HFFc6 (cell line): ENCODE measurements around the gene NUDT3. TPM values are rescaled to one million over a fixed set of nuclear protein-coding genes. Genes with fewer than 3 reads are reported as not detected.
"Not testable (repeated sequence)": the region's sequence is repeated elsewhere in the genome, so short reads cannot be mapped to it uniquely, and the experiment has no call there.

Source experiments
- DNase-seq: peaks from one replicate; pipeline ENCODE4 v3.0.0-alpha.2; 2018
- H3K27ac Mint-ChIP-seq: 2 replicates; pipeline ENCODE4 v1.8.0; 2020; ENCODE audit warnings: mild to moderate bottlenecking, mixed read lengths
- H3K27me3 Mint-ChIP-seq: 2 replicates; pipeline ENCODE4 v1.8.0; 2021; ENCODE audit warnings: mild to moderate bottlenecking, moderate library complexity, mixed read lengths; ENCODE audit not compliant: insufficient read depth
- H3K36me3 Mint-ChIP-seq: 2 replicates; pipeline ENCODE4 v1.8.0; 2021; ENCODE audit warnings: low read depth, mixed read lengths
- H3K4me1 Mint-ChIP-seq: 2 replicates; pipeline ENCODE4 v1.8.0; 2020; ENCODE audit warnings: low read depth, mixed read lengths
- H3K4me3 Mint-ChIP-seq: 2 replicates; pipeline ENCODE4 v1.8.0; 2020; ENCODE audit warnings: mild to moderate bottlenecking, moderate library complexity, mixed read lengths
- H3K9me3 Mint-ChIP-seq: 2 replicates; pipeline ENCODE4 v1.8.0; 2020; ENCODE audit warnings: mild to moderate bottlenecking, mixed read lengths
- total RNA-seq, 6 experiments: library from RNA; stranded (reverse); fragmentation: NEBNext Ultra II Directional; extraction: Animal tissue kit (Norgen Biotek cat#: 25700); gene quantifications; 2 replicates in 1 of 6; 3 replicates in 5 of 6; pipeline ENCODE4 v1.2.3, GENCODE V29; 2021
- TF ChIP-seq, protein P1 (sequence below): fragments of 200-600 bp; sonication (generic); IDR thresholded peaks from 2 replicates; pipeline ENCODE4 v1.5.0; 2021; ENCODE audit warnings: antibody characterized with exemption, mild to moderate bottlenecking

Gene NUDT3
- total RNA-seq, 6 experiments from 2014 or later, result 11.3 to 18.9 (median 16.6) TPM

DNA sequence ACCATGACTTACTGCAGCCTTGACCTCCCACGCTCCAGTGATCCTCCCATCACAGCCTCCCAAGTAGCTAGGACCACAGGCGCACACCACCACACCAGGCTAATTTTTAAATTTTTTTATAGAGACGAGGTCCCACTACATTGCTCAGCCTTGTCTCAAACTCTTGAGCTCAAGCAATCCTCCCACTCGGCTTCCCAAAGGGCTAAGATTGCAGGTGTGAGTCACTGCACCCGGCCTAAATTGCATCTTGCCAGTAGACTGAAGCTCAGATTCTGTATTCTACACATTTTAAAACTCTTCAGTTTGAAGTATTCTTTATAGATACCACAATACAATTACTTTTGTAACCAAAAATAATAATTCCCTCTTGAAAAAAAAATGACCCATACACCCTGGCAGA, 11.4 kb downstream of the NUDT3 start:
- Mint-ChIP-seq H3K9me3 (no peaks in the 10 kb centered on the region), H3K4me3 (no peak overlapping the region), H3K27me3 (no peaks in the 10 kb centered on the region; the same call in 1 of the 2 replicates), H3K4me1 (peaks cover 44% of the 10 kb centered on the region), H3K27ac (no peak overlapping the region; the same call in none of the 2 replicates), H3K36me3 (peaks cover 9% of the 10 kb centered on the region; the same call in 1 of the 2 replicates)
- no peak for DNase-seq
- TF ChIP-seq, protein P1, sequence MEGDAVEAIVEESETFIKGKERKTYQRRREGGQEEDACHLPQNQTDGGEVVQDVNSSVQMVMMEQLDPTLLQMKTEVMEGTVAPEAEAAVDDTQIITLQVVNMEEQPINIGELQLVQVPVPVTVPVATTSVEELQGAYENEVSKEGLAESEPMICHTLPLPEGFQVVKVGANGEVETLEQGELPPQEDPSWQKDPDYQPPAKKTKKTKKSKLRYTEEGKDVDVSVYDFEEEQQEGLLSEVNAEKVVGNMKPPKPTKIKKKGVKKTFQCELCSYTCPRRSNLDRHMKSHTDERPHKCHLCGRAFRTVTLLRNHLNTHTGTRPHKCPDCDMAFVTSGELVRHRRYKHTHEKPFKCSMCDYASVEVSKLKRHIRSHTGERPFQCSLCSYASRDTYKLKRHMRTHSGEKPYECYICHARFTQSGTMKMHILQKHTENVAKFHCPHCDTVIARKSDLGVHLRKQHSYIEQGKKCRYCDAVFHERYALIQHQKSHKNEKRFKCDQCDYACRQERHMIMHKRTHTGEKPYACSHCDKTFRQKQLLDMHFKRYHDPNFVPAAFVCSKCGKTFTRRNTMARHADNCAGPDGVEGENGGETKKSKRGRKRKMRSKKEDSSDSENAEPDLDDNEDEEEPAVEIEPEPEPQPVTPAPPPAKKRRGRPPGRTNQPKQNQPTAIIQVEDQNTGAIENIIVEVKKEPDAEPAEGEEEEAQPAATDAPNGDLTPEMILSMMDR, result no peak

DNA sequence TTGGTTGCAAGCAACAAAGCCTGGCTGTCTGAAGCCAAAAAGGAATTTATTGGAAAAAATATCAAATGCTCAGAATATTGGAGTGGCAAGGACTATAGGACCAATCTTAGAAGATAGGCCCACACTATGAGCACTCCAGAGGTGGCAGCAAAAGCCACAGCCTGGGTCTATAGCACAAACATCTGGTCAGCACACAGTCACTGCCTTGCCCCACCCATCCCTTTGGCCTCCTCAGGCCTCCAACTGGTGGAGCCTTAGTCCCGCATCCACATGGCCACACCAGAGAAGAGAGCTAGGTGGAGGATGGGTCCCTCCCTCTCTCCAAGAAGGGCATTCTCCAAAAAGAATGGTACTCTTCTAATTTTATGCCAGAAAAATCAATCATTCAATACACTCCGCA, 14.0 kb downstream of the NUDT3 start:
- no peaks in the 10 kb centered on the region; the same call in 1 of the 2 replicates for H3K27me3 Mint-ChIP-seq
- TF ChIP-seq, protein P1, result no peak
- no peaks in the 10 kb centered on the region for H3K9me3 Mint-ChIP-seq
- H3K4me3 Mint-ChIP-seq, result no peak overlapping the region
- H3K4me1 Mint-ChIP-seq, result peaks cover 30% of the 10 kb centered on the region
- DNase-seq, result no peak
- H3K36me3 Mint-ChIP-seq, result peaks cover 9% of the 10 kb centered on the region; the same call in 1 of the 2 replicates
- no peak overlapping the region for H3K27ac Mint-ChIP-seq

DNA sequence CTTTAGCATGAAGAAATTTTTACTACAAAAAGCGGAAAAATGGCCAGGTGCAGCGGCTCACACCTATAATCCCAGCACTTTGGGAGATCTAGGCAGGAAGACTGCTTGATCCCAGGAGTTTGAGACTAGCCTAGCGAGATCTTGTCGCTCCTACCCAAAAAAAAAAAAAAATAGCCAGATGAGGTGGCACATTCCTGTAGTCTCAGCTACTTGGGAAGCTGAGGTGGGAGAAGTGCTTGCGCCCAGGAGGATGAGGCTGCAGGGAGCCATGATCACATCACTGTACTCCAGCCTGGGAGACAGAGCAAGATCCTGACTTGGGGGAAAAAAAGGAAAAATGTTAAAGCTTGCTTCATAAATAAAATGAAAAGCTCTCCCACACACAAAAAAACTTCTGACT, 14.5 kb downstream of the NUDT3 start:
- Mint-ChIP-seq H3K27ac (no peak overlapping the region; the same call in 1 of the 2 replicates), H3K36me3 (peaks cover 9% of the 10 kb centered on the region; the same call in 1 of the 2 replicates), H3K4me1 (peaks cover 25% of the 10 kb centered on the region), H3K4me3 (no peak overlapping the region), H3K27me3 (no peaks in the 10 kb centered on the region; the same call in 1 of the 2 replicates), H3K9me3 (no peaks in the 10 kb centered on the region)
- no peak for DNase-seq
- TF ChIP-seq, protein P1, result no peak

DNA sequence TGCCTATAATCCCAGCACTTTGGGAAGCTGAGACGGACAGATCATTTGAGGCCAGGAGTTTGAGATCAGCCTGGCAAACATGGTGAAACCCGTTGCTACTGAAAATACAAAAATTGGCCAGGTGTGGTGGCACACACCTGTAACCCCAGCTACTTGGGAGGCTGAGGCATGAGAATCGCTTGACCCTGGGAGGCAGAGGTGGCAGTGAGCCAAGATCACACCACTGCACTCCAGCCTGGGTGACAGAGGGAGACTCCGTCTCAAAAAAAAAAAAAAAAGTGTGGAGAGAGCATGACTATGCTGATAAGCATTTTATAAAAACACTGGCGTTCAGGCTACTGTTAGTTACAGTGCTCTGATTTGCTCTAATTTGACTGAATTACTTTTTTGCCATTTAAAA, 14.9 kb downstream of the NUDT3 start:
- H3K36me3 Mint-ChIP-seq, H3K4me3 Mint-ChIP-seq, H3K27me3 Mint-ChIP-seq, DNase-seq, H3K27ac Mint-ChIP-seq, H3K9me3 Mint-ChIP-seq: not testable (repeated sequence)
- H3K4me1 Mint-ChIP-seq, result peaks cover 24% of the 10 kb centered on the region

DNA sequence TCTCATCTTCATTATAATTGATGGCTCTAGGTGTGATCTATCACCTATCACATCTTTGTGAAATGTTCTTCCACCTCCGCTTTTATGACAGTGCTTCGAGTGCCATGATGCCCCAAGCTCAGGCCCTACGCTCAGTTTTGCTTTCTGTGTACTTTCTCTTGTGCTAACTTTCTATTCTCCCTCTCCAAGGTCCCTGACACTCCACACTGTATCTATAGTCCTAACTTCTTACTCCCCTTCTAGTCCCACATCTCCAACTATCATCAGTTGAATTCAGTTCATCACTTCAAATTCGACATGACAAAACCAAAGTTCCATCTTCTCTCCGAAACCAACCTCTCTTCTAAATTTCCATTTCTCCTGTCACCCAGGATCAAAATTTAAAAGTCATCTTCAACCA, 16.6 kb downstream of the NUDT3 start:
- TF ChIP-seq, protein P1, result no peak
- DNase-seq, result no peak
- H3K4me1 Mint-ChIP-seq, result peaks cover 17% of the 10 kb centered on the region
- no peak overlapping the region for H3K27ac Mint-ChIP-seq
- H3K36me3 Mint-ChIP-seq, result peaks cover 4% of the 10 kb centered on the region; the same call in 1 of the 2 replicates
- no peak overlapping the region for H3K4me3 Mint-ChIP-seq
- H3K27me3 Mint-ChIP-seq, result no peaks in the 10 kb centered on the region; the same call in 1 of the 2 replicates
- H3K9me3 Mint-ChIP-seq, result no peaks in the 10 kb centered on the region

DNA sequence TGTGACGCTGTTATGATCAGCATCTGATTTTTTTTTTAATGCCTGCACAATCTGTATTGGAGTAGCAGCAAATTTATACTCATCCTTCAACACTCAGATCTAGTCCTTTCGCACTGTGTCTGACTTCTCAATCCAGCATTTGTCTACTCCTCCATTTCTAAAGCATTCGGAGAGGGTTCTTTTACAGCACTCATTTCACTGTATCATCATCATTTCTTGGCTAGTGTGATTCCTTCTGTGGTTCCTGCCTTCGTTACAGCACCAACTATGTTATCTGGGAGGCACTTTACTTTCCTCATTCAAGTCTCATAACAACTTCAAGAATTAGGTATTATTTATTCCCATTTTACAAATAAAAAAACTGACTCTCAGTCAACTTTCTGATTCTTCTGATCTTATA, 18.0 kb downstream of the NUDT3 start:
- Mint-ChIP-seq H3K9me3 (no peaks in the 10 kb centered on the region), H3K27ac (no peak overlapping the region), H3K27me3 (no peaks in the 10 kb centered on the region; the same call in 1 of the 2 replicates), H3K4me3 (no peak overlapping the region), H3K4me1 (peaks cover 14% of the 10 kb centered on the region), H3K36me3 (no peaks in the 10 kb centered on the region)
- TF ChIP-seq, protein P1, result no peak
- no peak for DNase-seq
